ENCODE results near the gene STK24.

DNA sequence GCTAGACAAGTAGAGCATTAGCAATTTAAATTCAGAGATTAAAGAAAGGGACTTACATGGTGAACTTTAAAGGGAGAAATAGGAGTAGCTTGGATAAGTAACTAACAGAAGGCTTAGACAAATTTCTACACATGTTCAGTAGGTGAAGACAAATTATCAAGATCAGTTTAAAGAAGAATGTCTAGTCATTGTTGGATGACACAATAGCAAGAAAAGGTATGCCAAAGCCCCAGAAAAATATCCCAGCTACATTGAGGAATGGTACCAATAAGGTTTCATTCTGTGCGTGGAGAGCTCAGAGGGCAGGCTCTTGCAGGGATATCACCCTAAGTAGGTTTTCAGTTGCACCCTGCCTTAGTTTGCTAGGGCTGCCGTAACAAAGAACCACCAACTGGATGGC lies 3.5 kb upstream of the STK24 start:
- TF ChIP-seq, protein P1, sequence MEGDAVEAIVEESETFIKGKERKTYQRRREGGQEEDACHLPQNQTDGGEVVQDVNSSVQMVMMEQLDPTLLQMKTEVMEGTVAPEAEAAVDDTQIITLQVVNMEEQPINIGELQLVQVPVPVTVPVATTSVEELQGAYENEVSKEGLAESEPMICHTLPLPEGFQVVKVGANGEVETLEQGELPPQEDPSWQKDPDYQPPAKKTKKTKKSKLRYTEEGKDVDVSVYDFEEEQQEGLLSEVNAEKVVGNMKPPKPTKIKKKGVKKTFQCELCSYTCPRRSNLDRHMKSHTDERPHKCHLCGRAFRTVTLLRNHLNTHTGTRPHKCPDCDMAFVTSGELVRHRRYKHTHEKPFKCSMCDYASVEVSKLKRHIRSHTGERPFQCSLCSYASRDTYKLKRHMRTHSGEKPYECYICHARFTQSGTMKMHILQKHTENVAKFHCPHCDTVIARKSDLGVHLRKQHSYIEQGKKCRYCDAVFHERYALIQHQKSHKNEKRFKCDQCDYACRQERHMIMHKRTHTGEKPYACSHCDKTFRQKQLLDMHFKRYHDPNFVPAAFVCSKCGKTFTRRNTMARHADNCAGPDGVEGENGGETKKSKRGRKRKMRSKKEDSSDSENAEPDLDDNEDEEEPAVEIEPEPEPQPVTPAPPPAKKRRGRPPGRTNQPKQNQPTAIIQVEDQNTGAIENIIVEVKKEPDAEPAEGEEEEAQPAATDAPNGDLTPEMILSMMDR (IDR thresholded peaks at IDR 0.05 in 4 of 5, conservative IDR thresholded peaks at IDR 0.05 in 1 of 5): no peak
- TF ChIP-seq POLR2A (IDR thresholded peaks at IDR 0.05): no peak

All from gastrocnemius medialis (tissue), 4 donors.